ENCODE results near the gene VASN.

VASN gene

GRCh38 chr16:4372578-4373355, 1.1 kb downstream of the VASN start:
- in situ Hi-C loops (cut with HindIII; ENCODE audit: low sequenced_read_pairs), result no loop called here
- no peak for TF ChIP-seq CTCF (IDR thresholded peaks at IDR 0.05; ENCODE audit: low read depth, low read length)
- DNase-seq (ENCODE audit: low read depth, low spot score), result no peak
- peak overlapping the region; percentile 78 for H3K4me3 ChIP-seq (ENCODE audit: low read depth, low read length)

GRCh38 chr16:4373356-4373908, 1.8 kb downstream of the VASN start:
- peak overlapping the region; percentile 78 for H3K4me3 ChIP-seq (ENCODE audit: low read depth, low read length)
- no peak for TF ChIP-seq CTCF (IDR thresholded peaks at IDR 0.05; ENCODE audit: low read depth, low read length)
- no peak for DNase-seq (ENCODE audit: low read depth, low spot score)
- in situ Hi-C loops (cut with HindIII; ENCODE audit: low sequenced_read_pairs), result no loop called here

GRCh38 chr16:4373909-4374742, 2.5 kb downstream of the VASN start:
- H3K4me3 ChIP-seq (ENCODE audit: low read depth, low read length), result peak overlapping the region; percentile 78
- no peak for TF ChIP-seq CTCF (IDR thresholded peaks at IDR 0.05; ENCODE audit: low read depth, low read length)
- DNase-seq (ENCODE audit: low read depth, low spot score), result peak; percentile 85
- in situ Hi-C loops (cut with HindIII; ENCODE audit: low sequenced_read_pairs), result no loop called here

- in situ Hi-C loops (cut with HindIII; ENCODE audit: low sequenced_read_pairs), result no loop called here
- no peak overlapping the region for H3K4me3 ChIP-seq (ENCODE audit: low read depth, low read length)
- no peak for TF ChIP-seq CTCF (IDR thresholded peaks at IDR 0.05; ENCODE audit: low read depth, low read length)
- DNase-seq (ENCODE audit: low read depth, low spot score), result no peak
These were observed 4.1 kb downstream of the VASN start for GRCh38 chr16:4375717-4376116.

GRCh38 chr16:4376126-4376892, 4.7 kb downstream of the VASN start:
- in situ Hi-C loops (cut with HindIII; ENCODE audit: low sequenced_read_pairs), result no loop called here
- no peak overlapping the region for H3K4me3 ChIP-seq (ENCODE audit: low read depth, low read length)
- no peak for TF ChIP-seq CTCF (IDR thresholded peaks at IDR 0.05; ENCODE audit: low read depth, low read length)
- DNase-seq (ENCODE audit: low read depth, low spot score), result peak; percentile 82

Data from astrocyte of the spinal cord (primary cell).